Tibial nerve (tissue), 3 donors: ENCODE data around the gene PPFIA2.

Experiments used
- POLR2A ChIP-seq, 2 donors: fragments of 450-650 bp; IDR thresholded peaks; one replicate each; pipeline ENCODE4 v1.6.1; 2017; ENCODE audit warnings: antibody characterized with exemption in 2 of 2, mild to moderate bottlenecking in 2 of 2, moderate library complexity in 2 of 2
- TF ChIP-seq, protein P1 (sequence below), 5 experiments: fragments of 200-600 bp in 3 of 5; fragments of 450-650 bp in 2 of 5; sonication (generic) in 3 of 5; IDR thresholded peaks; one replicate each; pipeline ENCODE4 v1.5.1; 2016 to 2019; ENCODE audit warnings: antibody characterized with exemption in 5 of 5, mild to moderate bottlenecking in 3 of 5, moderate library complexity in 2 of 5

DNA sequence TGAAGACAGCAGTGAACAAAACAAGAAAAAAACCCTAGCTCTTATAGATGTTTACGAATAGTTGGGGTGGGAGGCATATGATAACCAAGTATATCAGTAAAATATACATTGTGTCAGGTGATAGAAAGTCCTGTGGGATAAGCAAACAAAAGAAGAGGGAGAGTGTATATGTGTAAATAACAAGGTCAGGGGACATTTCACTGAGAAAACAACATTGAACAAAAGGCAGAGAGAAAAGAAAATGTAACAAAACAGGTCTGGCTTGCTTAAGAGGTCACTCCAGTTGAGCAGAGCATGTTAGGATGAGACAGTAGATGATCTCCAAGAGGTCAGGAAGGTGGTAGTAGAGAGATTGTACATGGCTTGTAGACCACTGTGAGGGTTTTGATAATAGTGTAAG is 377.2 kb downstream of the PPFIA2 start:
- TF ChIP-seq, protein P1, sequence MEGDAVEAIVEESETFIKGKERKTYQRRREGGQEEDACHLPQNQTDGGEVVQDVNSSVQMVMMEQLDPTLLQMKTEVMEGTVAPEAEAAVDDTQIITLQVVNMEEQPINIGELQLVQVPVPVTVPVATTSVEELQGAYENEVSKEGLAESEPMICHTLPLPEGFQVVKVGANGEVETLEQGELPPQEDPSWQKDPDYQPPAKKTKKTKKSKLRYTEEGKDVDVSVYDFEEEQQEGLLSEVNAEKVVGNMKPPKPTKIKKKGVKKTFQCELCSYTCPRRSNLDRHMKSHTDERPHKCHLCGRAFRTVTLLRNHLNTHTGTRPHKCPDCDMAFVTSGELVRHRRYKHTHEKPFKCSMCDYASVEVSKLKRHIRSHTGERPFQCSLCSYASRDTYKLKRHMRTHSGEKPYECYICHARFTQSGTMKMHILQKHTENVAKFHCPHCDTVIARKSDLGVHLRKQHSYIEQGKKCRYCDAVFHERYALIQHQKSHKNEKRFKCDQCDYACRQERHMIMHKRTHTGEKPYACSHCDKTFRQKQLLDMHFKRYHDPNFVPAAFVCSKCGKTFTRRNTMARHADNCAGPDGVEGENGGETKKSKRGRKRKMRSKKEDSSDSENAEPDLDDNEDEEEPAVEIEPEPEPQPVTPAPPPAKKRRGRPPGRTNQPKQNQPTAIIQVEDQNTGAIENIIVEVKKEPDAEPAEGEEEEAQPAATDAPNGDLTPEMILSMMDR (IDR thresholded peaks at IDR 0.05): no peak
- no peak for TF ChIP-seq POLR2A (IDR thresholded peaks at IDR 0.05)
